GM21515 (cell line): ENCODE data around the gene MACROD1.
"Not testable (repeated sequence)": the region's sequence is repeated elsewhere in the genome, so short reads cannot be mapped to it uniquely, and the experiment has no call there.

ENCODE experiments used
- ATAC-seq: cut with Tn5 transposase; IDR thresholded peaks from one replicate; pipeline ENCODE4 v1.9.1; 2021; ENCODE audit not compliant: unreplicated experiment

The MACROD1 gene

GRCh38 chr11:63973912-63974258 is 192.0 kb downstream of the MACROD1 start:
- not testable (repeated sequence) for ATAC-seq

- ATAC-seq = no peak
These were observed 195.0 kb downstream of the MACROD1 start for GRCh38 chr11:63970902-63971301.

- ATAC-seq = no peak
These were observed 196.5 kb downstream of the MACROD1 start for GRCh38 chr11:63969461-63969860.

GRCh38 chr11:63966444-63966843 is 199.5 kb downstream of the MACROD1 start:
- no peak for ATAC-seq

GRCh38 chr11:63963895-63964294 is 202.0 kb downstream of the MACROD1 start:
- not testable (repeated sequence) for ATAC-seq

- no peak for ATAC-seq
These were observed 204.1 kb downstream of the MACROD1 start for GRCh38 chr11:63961608-63962412.

GRCh38 chr11:63958008-63958407 is 207.9 kb downstream of the MACROD1 start:
- ATAC-seq = no peak

- ATAC-seq = no peak
These were observed 213.3 kb downstream of the MACROD1 start for GRCh38 chr11:63952570-63952969.

GRCh38 chr11:63951779-63952536 is 214.0 kb downstream of the MACROD1 start:
- ATAC-seq = no peak
